Ovary (tissue), 9 donors: ENCODE measurements around the gene ADGRB3. TPM values are rescaled to one million over a fixed set of nuclear protein-coding genes. Genes with fewer than 3 reads are reported as not detected.

Experiments
- DNase-seq, 5 donors: peaks; one replicate each; pipeline ENCODE4 v3.0.0-alpha.2; 2019 to 2020
- H3K27ac ChIP-seq, 2 donors: fragments of 200-600 bp; one replicate each; pipeline versions ENCODE4 v1.5.1 to v1.8.0; 2019 to 2022
- H3K27me3 ChIP-seq: fragments of 200-600 bp; one replicate; pipeline ENCODE4 v1.8.0; 2022
- H3K36me3 ChIP-seq: fragments of 200-600 bp; sonication (generic); one replicate; pipeline ENCODE4 v1.5.1; 2019
- H3K4me1 ChIP-seq: one replicate; pipeline ENCODE4 v1.8.1; 2013; ENCODE audit warnings: mild to moderate bottlenecking, moderate library complexity; ENCODE audit not compliant: insufficient read depth
- H3K4me3 ChIP-seq: fragments of 200-600 bp; sonication (generic); one replicate; pipeline ENCODE4 v1.5.1; 2017
- H3K9me3 ChIP-seq, 2 donors: fragments of 200-600 bp in 1 of 2; sonication (generic) in 1 of 2; one replicate each; pipeline versions ENCODE4 v1.5.1 to v1.8.1; 2013 to 2019; ENCODE audit warnings: mild to moderate bottlenecking in 1 of 2, moderate library complexity in 1 of 2
- EP300 ChIP-seq: sonication (generic); formaldehyde crosslinking; IDR thresholded peaks from one replicate; pipeline ENCODE4 v1.6.1; 2017; ENCODE audit warnings: antibody characterized with exemption
- POLR2A ChIP-seq: fragments of 450-650 bp; IDR thresholded peaks from one replicate; pipeline ENCODE4 v1.6.1; 2017; ENCODE audit warnings: antibody characterized with exemption, mild to moderate bottlenecking, moderate library complexity
- WGBS, 3 donors: extraction: QIAGEN DNeasy Blood & Tissue Kit in 1 of 3; methylation state at CpG; one replicate each; pipeline versions ENCODE4 v1.1.5 to v1.1.7; 2013 to 2017; 5-methylcytosine and 5-hydroxymethylcytosine counted together
- intact Hi-C, 4 donors: fragments of 100-400 bp; cut with DNase I; formaldehyde crosslinking; loops; one replicate each; pipeline versions ENCODE4 v1.11.0 to v1.15.1; 2022 to 2023
- polyA plus RNA-seq, 2 donors: library from polyadenylated mRNA; stranded (reverse); fragments of 200-250 nt in 1 of 2; fragments of 350-450 nt in 1 of 2; fragmentation: Illumina TruSeq in 1 of 2; extraction: RNeasy Lipid Tissue Mini Kit (QIAGEN cat#74804) in 1 of 2; gene quantifications; one replicate each; pipeline ENCODE4 v1.2.3, GENCODE V29; 2013 to 2014
- total RNA-seq, 7 donors: library from RNA; depleted of rRNA in 2 of 7; stranded (reverse); fragments of >200 nt in 2 of 7; fragmentation: NEBNext Ultra II Directional in 3 of 7; extraction: Animal tissue kit (Norgen Biotek cat#: 25700) in 3 of 7; gene quantifications; one replicate each; pipeline versions ENCODE4 v1.1.0 to v1.2.4, GENCODE V29; 2016 to 2023
- TF ChIP-seq, protein P1 (sequence below), 3 donors: fragments of 450-650 bp in 2 of 3; fragments of 200-600 bp in 1 of 3; IDR thresholded peaks; one replicate each; pipeline versions ENCODE4 v1.5.1 to v1.8.0; 2016 to 2022; ENCODE audit warnings: antibody characterized with exemption in 3 of 3, mild to moderate bottlenecking in 1 of 3
- donor health status: DM: no; HTN: no; CAD: no; lungs with moderate emphysema.
- donor health status: DM: no; HTN: no; CAD: no.
- donor health status: Bipolar disorder and iron deficiency.
- donor health status: DM: yes; HTN: yes; CAD: no.
- donor health status: DM: no; HTN: no; CAD: no.
- donor health status: DM: yes; HTN: yes; CAD: no.

The ADGRB3 gene
- total and polyA plus RNA-seq, 9 donors: 0.28 to 3.0 (median 1.4) TPM

GRCh38 chr6:68754681-68755213 is 119.7 kb downstream of the ADGRB3 start:
- no peaks in the 10 kb centered on the region for H3K27me3 ChIP-seq
- no peak overlapping the region for H3K27ac ChIP-seq
- intact Hi-C loops: no loop called here
- no peaks in the 10 kb centered on the region for H3K36me3 ChIP-seq
- TF ChIP-seq EP300 (no peak), POLR2A (no peak)
- TF ChIP-seq, protein P1, sequence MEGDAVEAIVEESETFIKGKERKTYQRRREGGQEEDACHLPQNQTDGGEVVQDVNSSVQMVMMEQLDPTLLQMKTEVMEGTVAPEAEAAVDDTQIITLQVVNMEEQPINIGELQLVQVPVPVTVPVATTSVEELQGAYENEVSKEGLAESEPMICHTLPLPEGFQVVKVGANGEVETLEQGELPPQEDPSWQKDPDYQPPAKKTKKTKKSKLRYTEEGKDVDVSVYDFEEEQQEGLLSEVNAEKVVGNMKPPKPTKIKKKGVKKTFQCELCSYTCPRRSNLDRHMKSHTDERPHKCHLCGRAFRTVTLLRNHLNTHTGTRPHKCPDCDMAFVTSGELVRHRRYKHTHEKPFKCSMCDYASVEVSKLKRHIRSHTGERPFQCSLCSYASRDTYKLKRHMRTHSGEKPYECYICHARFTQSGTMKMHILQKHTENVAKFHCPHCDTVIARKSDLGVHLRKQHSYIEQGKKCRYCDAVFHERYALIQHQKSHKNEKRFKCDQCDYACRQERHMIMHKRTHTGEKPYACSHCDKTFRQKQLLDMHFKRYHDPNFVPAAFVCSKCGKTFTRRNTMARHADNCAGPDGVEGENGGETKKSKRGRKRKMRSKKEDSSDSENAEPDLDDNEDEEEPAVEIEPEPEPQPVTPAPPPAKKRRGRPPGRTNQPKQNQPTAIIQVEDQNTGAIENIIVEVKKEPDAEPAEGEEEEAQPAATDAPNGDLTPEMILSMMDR (IDR thresholded peaks at IDR 0.05): no peak
- no peak overlapping the region for H3K4me3 ChIP-seq
- H3K4me1 ChIP-seq: no peaks in the 10 kb centered on the region
- DNase-seq: no peak
- H3K9me3 ChIP-seq: no peaks in the 10 kb centered on the region

DNA sequence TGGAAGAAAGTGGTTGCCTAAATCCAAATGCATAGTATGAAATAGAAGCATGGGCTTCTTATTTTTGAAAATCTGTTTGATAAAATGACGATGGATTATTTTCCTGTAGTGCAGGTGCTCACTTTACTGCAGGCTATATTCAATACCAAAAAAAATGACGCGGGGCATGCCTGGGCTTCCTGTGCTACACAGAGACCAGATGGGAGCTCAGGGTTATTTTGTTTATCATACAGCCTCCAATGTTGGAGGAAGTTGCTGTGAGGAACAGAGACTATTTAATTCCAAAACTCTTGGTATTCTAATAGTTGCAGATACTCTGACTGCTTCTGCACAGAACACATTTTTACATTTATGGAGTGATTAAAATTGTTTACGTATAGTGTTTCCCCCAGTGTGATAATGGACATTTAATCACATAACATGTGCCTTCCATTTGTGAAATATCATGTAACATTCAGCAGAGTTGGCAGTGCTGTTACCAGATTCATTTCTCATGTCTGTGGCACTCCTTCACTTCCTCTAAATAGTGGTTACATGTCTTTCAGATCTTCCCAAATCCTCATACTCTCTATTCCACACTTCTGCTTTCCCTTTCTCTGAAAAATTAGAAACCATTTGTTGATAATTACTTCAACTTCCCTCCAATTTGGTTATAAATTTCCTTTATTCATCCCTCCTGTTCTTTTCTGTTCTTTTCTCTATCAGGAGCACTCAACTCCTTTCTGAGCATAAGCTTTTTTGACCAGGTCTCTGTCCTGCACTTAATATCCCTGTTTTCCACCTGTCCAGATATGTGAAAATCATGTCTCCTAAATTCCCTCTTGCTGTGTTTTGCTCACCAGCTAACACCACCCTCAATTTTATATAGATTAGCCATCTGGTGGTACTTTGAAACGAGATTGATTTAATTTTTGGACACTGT is 121.6 kb downstream of the ADGRB3 start:
- no peaks in the 10 kb centered on the region for H3K27me3 ChIP-seq
- H3K4me1 ChIP-seq: no peaks in the 10 kb centered on the region
- WGBS, 3 donors: 24 to 49% (median 25%) methylated on average over 5 of the region's 5 CpGs
- intact Hi-C loops: no loop called here
- TF ChIP-seq POLR2A: no peak
- H3K4me3 ChIP-seq: no peak overlapping the region
- H3K27ac ChIP-seq: no peak overlapping the region
- no peaks in the 10 kb centered on the region for H3K9me3 ChIP-seq
- no peak for DNase-seq
- H3K36me3 ChIP-seq: no peaks in the 10 kb centered on the region

DNA sequence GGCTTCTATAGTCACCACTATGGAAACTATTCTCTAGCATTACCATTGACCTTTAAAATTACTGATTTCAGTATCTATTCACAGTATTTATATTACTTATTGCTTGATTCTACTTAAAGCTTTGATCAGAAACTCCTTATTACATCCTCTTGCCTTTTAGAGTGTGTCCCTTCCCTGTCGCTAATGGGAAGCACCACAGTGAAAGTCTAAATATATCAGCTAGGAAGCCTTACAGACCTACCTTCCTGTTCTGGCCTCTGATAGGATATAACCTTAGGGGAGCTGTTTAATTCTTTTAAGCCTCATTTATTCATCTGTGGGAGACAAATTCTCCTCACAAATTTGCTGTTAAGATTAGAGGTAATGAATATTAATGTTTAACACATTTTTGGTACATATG is 122.7 kb downstream of the ADGRB3 start:
- 89 to 93% (median 93%) methylated on average over 1 of the region's 1 CpG for WGBS, 3 donors
- intact Hi-C loops: no loop called here
- Histone ChIP-seq H3K9me3 (no peaks in the 10 kb centered on the region), H3K4me1 (no peaks in the 10 kb centered on the region), H3K4me3 (no peak overlapping the region), H3K36me3 (no peaks in the 10 kb centered on the region), H3K27me3 (no peaks in the 10 kb centered on the region), H3K27ac (no peak overlapping the region)
- DNase-seq: no peak
- TF ChIP-seq, protein P1 (IDR thresholded peaks at IDR 0.05): no peak
- no peak for TF ChIP-seq POLR2A
- TF ChIP-seq EP300: no peak

DNA sequence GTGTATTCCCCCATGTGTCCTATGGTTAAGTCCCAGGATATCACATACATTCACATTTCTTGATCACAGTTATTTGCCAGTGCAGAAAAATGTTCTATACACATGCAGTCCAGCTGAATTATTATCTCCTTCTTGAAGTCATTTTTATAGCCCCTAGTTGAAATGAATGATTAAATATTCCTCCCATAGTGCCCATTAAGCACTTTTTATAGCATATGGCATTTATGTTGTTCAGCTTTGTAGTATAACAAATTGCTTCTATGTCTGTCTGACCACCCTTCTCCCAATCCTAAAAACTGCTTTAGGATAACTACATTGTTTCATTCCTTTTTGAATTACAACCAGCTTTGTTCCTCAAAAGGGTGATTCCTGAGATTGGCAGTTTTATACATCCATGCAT is 123.5 kb downstream of the ADGRB3 start:
- intact Hi-C loops: no loop called here
- Histone ChIP-seq H3K4me1 (no peaks in the 10 kb centered on the region), H3K27ac (no peak overlapping the region), H3K9me3 (no peaks in the 10 kb centered on the region), H3K36me3 (no peaks in the 10 kb centered on the region), H3K4me3 (no peak overlapping the region), H3K27me3 (no peaks in the 10 kb centered on the region)
- TF ChIP-seq, protein P1 (IDR thresholded peaks at IDR 0.05): no peak
- TF ChIP-seq EP300 (no peak), POLR2A (no peak)
- DNase-seq: no peak

GRCh38 chr6:68760485-68760884 is 125.4 kb downstream of the ADGRB3 start:
- TF ChIP-seq POLR2A: no peak
- TF ChIP-seq EP300: no peak
- TF ChIP-seq, protein P1 (IDR thresholded peaks at IDR 0.05): no peak
- no peak for DNase-seq
- Histone ChIP-seq H3K4me3 (no peak overlapping the region), H3K27ac (no peak overlapping the region), H3K4me1 (no peaks in the 10 kb centered on the region), H3K36me3 (no peaks in the 10 kb centered on the region), H3K27me3 (no peaks in the 10 kb centered on the region), H3K9me3 (no peaks in the 10 kb centered on the region)
- intact Hi-C loops: no loop called here
- 63 to 74% (median 70%) methylated on average over 2 of the region's 2 CpGs for WGBS, 3 donors
